B cell (primary cell): ENCODE data around the gene PNLDC1. TPM values are rescaled to one million over a fixed set of nuclear protein-coding genes. Genes with fewer than 3 reads are reported as not detected.

Experiments
- ATAC-seq: fragments of 200-7000 bp; cut with Tn5 transposase; one replicate; pipeline ENCODE4 v1.10.0; 2021; ENCODE audit warnings: low read depth, mild to moderate bottlenecking, moderate number of reproducible peaks, moderate library complexity
- CTCF ChIA-PET: fragments of 350-600 bp; sonication (Branson Sonifier 250); formaldehyde crosslinking; loops from one replicate; lab custom pipeline; 2021; ENCODE audit warnings: antibody characterized with exemption, inconsistent platforms; lab: Charles Lee
- POLR2A ChIA-PET: fragments of 350-600 bp; sonication (Branson Sonifier 250); formaldehyde crosslinking; loops from one replicate; lab custom pipeline; 2021; ENCODE audit warnings: antibody characterized with exemption; lab: Charles Lee
- DNase-seq: peaks from one replicate; pipeline ENCODE4 v3.0.0; 2013
- H2AFZ ChIP-seq: 2 replicates; pipeline ENCODE4 v1.6.1; 2012; ENCODE audit warnings: mild to moderate bottlenecking, low read depth, low read length; ENCODE audit not compliant: insufficient read depth, poor library complexity, severe bottlenecking
- H3K27ac ChIP-seq, 2 donors: 1 replicate in 1 of 2; 2 replicates in 1 of 2; pipeline ENCODE4 v1.5.1; 2012 to 2013; ENCODE audit warnings: low read length in 2 of 2, mild to moderate bottlenecking in 2 of 2, moderate library complexity in 1 of 2
- H3K27me3 ChIP-seq, 4 experiments: fragments of 200-600 bp in 1 of 4; sonication (generic) in 1 of 4; replicated peaks in 1 of 4; 1 replicate in 2 of 4; 2 replicates in 2 of 4; pipeline versions ENCODE4 v1.6.1 to v1.7.0; 2013 to 2016; ENCODE audit warnings: low read length in 3 of 4, mild to moderate bottlenecking in 2 of 4, mixed read lengths in 1 of 4, moderate library complexity in 1 of 4; ENCODE audit not compliant: insufficient read depth in 4 of 4, control insufficient read depth in 3 of 4; ENCODE audit errors: control extremely low read depth in 1 of 4
- H3K36me3 ChIP-seq, 2 experiments: replicated peaks in 1 of 2; 1 replicate in 1 of 2; 2 replicates in 1 of 2; pipeline versions ENCODE4 v1.6.1 to v1.7.1; 2013; ENCODE audit warnings: low read length in 1 of 2; ENCODE audit not compliant: insufficient read depth in 2 of 2, control insufficient read depth in 1 of 2; ENCODE audit errors: control extremely low read depth in 1 of 2, extremely low read depth in 1 of 2
- H3K4me1 ChIP-seq, 2 donors: fragments of 200-600 bp in 1 of 2; sonication (generic) in 1 of 2; 1 replicate in 1 of 2; 2 replicates in 1 of 2; pipeline versions ENCODE4 v1.5.1 to v1.6.1; 2013 to 2017; ENCODE audit warnings: low read length in 2 of 2; ENCODE audit not compliant: control insufficient read depth in 2 of 2, insufficient read depth in 2 of 2
- H3K4me2 ChIP-seq: replicated peaks from 2 replicates; pipeline ENCODE3; 2012; ENCODE audit warnings: mild to moderate bottlenecking, low read depth, low read length; ENCODE audit not compliant: poor library complexity, severe bottlenecking
- H3K4me3 ChIP-seq, 5 experiments: fragments of 200-600 bp in 1 of 5; sonication (generic) in 1 of 5; 1 replicate in 3 of 5; 2 replicates in 2 of 5; pipeline versions ENCODE4 v1.5.1 to v1.7.0; 2011 to 2016; ENCODE audit warnings: low read length in 4 of 5, mild to moderate bottlenecking in 4 of 5, low read depth in 2 of 5, control low read depth in 1 of 5, moderate library complexity in 1 of 5; ENCODE audit not compliant: insufficient read depth in 1 of 5; ENCODE audit errors: control extremely low read depth in 1 of 5, extremely low read depth in 1 of 5
- H3K79me2 ChIP-seq: fragments of 200-600 bp; sonication (generic); one replicate; pipeline ENCODE4 v1.6.0; 2016; ENCODE audit warnings: low read length; ENCODE audit not compliant: control insufficient read depth, insufficient read depth
- H3K9ac ChIP-seq: fragments of 200-600 bp; sonication (generic); 2 replicates; pipeline ENCODE4 v1.6.1; 2017; ENCODE audit warnings: mild to moderate bottlenecking, low read length, moderate library complexity
- H3K9me3 ChIP-seq, 3 donors: one replicate each; pipeline versions ENCODE4 v1.6.1 to v1.7.1; 2013; ENCODE audit warnings: low read length in 2 of 3; ENCODE audit not compliant: control insufficient read depth in 2 of 3, insufficient read depth in 1 of 3; ENCODE audit errors: control extremely low read depth in 1 of 3
- H4K20me1 ChIP-seq: 2 replicates; pipeline ENCODE4 v1.6.0; 2012; ENCODE audit warnings: mild to moderate bottlenecking, low read length; ENCODE audit not compliant: insufficient read depth, control insufficient read depth, poor library complexity, severe bottlenecking
- H3K27ac Mint-ChIP-seq: one replicate; pipeline ENCODE4 v1.8.0; 2021; ENCODE audit warnings: mixed read lengths
- H3K27me3 Mint-ChIP-seq: one replicate; pipeline ENCODE4 v1.8.0; 2021; ENCODE audit warnings: mixed read lengths
- H3K4me1 Mint-ChIP-seq: one replicate; pipeline ENCODE4 v1.8.0; 2021; ENCODE audit warnings: mixed read lengths
- H3K4me3 Mint-ChIP-seq: one replicate; pipeline ENCODE4 v1.8.0; 2021; ENCODE audit warnings: mixed read lengths
- H3K9me3 Mint-ChIP-seq: one replicate; pipeline ENCODE4 v1.8.0; 2022; ENCODE audit warnings: mixed read lengths; ENCODE audit not compliant: insufficient read depth
- CTCF ChIP-seq: fragments of 200-600 bp; IDR thresholded peaks from one replicate; pipeline ENCODE4 v1.8.0; 2022; ENCODE audit warnings: antibody characterized with exemption, mild to moderate bottlenecking
- EZH2 ChIP-seq: IDR thresholded peaks from 2 replicates; pipeline ENCODE4 v1.6.1; 2012; ENCODE audit warnings: borderline replicate concordance, low read depth, mild to moderate bottlenecking, moderate library complexity, low read length; ENCODE audit not compliant: insufficient read depth, poor library complexity, severe bottlenecking
- WGBS: methylation state at CpG from one replicate; pipeline ENCODE4 v1.1.5; 2013; ENCODE audit warnings: missing lambda C conversion rate; ENCODE audit not compliant: insufficient coverage; 5-methylcytosine and 5-hydroxymethylcytosine counted together
- intact Hi-C: fragments of 100-400 bp; cut with micrococcal nuclease; formaldehyde crosslinking; loops from one replicate; pipeline ENCODE4 v1.10.0; 2022
- polyA plus RNA-seq: library from polyadenylated mRNA; depleted of rRNA; stranded (reverse); fragments of >200 nt; gene quantifications from 2 replicates; pipeline ENCODE4 v1.2.3, GENCODE V29; 2012
- total RNA-seq, 2 donors: library from RNA; stranded (reverse); fragments of 120-200 nt in 1 of 2; gene quantifications; 1 replicate in 1 of 2; 2 replicates in 1 of 2; pipeline versions ENCODE4 v1.2.3 to v1.2.4, GENCODE V29; 2013 to 2022

Gene PNLDC1
- total and polyA plus RNA-seq, 2 donors (not counting 1 experiment from before 2014, with no cell fraction given): 0.13 to 0.71 TPM

GRCh38 chr6:159754959-159755914, 44.8 kb upstream of the PNLDC1 start:
- no peaks in the 10 kb centered on the region for H3K9me3 Mint-ChIP-seq
- Histone ChIP-seq H3K9ac (no peak overlapping the region), H3K79me2 (peaks cover 3% of the 10 kb centered on the region), H3K9me3 (no peaks in the 10 kb centered on the region), H3K4me2 (no peak overlapping the region), H4K20me1 (no peaks in the 10 kb centered on the region), H3K36me3 (peaks cover 18 to 49% of the 10 kb centered on the region in 2 experiments), H3K27me3 (no peaks in the 10 kb centered on the region), H3K4me3 (no peak overlapping the region), H2AFZ (no peak overlapping the region), H3K4me1 (no peaks in the 10 kb centered on the region), H3K27ac (no peak overlapping the region)
- H3K4me1 Mint-ChIP-seq: peaks cover 2% of the 10 kb centered on the region
- ChIA-PET CTCF (interaction anchor here (0.9 to 1.0 kb wide), 2 partner anchors 35 to 64 kb away, joined by 5 read pairs; no protein-coding TSS in a partner anchor), POLR2A (no interaction called here)
- H3K27me3 Mint-ChIP-seq: no peaks in the 10 kb centered on the region
- WGBS: 100% methylated on average over 3 of the region's 15 CpGs
- ATAC-seq (no peak), DNase-seq (no peak)
- TF ChIP-seq EZH2 (no peak), CTCF (no peak)
- H3K27ac Mint-ChIP-seq: peak overlapping the region; percentile 32
- no peak overlapping the region for H3K4me3 Mint-ChIP-seq
- intact Hi-C loops: no loop called here

GRCh38 chr6:159756508-159756907, 43.6 kb upstream of the PNLDC1 start:
- Histone ChIP-seq H3K27ac (no peak overlapping the region), H3K9ac (no peak overlapping the region), H3K4me2 (no peak overlapping the region), H2AFZ (no peak overlapping the region), H3K9me3 (no peaks in the 10 kb centered on the region), H4K20me1 (no peaks in the 10 kb centered on the region), H3K4me3 (no peak overlapping the region), H3K36me3 (peaks cover 18 to 45% of the 10 kb centered on the region in 2 experiments), H3K27me3 (no peaks in the 10 kb centered on the region), H3K79me2 (peaks cover 10% of the 10 kb centered on the region), H3K4me1 (peaks cover 9 to 10% of the 10 kb centered on the region in 2 donors)
- 95% methylated on average over 4 of the region's 4 CpGs for WGBS
- no peaks in the 10 kb centered on the region for H3K27me3 Mint-ChIP-seq
- ATAC-seq (no peak), DNase-seq (no peak)
- ChIA-PET CTCF (interaction anchor here (0.7 to 1.0 kb wide), 2 partner anchors 30 to 65 kb away, joined by 5 to 8 read pairs; no protein-coding TSS in a partner anchor), POLR2A (no interaction called here)
- intact Hi-C loops: no loop called here
- H3K27ac Mint-ChIP-seq: no peak overlapping the region
- H3K4me1 Mint-ChIP-seq: peaks cover 13% of the 10 kb centered on the region
- H3K4me3 Mint-ChIP-seq: no peak overlapping the region
- no peaks in the 10 kb centered on the region for H3K9me3 Mint-ChIP-seq
- TF ChIP-seq CTCF (no peak), EZH2 (no peak)
